ENCODE data around the gene TIMP2. TPM values are rescaled to one million over a fixed set of nuclear protein-coding genes. Genes with fewer than 3 reads are reported as not detected.

The TIMP2 gene
- total RNA-seq, 2 donors from 2014 or later: 99.1 to 158 TPM

DNA sequence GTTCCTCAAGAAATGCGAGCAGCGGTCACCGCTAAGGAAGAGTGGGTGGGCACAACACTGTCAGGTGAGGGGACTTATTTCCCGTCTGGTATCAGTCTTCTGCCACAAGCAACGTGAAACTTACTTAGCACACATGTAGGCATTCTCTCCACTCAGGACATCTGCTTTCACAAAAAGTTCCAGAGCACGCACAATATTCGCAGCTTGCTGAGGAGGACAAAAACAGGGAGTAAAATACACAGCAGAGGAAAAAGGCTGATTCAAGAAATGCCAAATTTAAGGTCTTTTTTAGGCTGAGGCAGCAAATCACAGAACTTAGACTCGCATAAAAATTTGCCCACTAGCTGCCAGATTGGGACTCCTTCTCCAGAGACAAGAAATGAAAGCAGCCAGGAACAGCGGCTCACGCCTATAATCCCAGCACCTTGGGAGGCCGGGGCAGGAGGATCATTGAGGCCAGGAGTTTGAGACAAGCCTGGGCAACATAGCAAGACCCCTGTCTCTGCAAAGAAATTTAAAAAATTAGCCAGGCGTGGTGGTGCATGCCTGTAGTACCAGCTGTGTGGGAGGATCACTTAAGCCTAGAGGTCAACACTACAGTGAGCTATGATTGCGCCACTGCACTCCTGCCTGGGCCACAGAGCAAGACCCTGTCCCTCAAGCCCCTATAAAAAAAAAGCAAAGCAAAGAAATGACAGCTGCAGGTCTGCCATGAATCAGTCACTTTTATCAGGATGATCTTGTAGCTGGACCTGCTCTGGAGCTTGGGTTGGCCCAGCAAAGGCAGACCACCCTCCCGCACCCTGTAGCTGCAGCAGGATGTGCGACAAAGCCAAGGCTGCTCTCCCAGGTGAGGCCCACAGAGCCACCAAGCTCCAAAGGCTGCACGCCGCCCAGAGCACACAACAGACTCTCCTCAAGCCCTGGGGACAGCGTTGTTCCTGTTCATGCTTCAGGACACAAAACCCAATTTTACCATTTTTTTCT is 105.1 kb downstream of the TIMP2 start:
- no peaks in the 10 kb centered on the region for H3K9me3 ChIP-seq
- H3K4me1 ChIP-seq: no peaks in the 10 kb centered on the region
- H3K36me3 ChIP-seq: peaks cover 99% of the 10 kb centered on the region
- TF ChIP-seq, protein P1, sequence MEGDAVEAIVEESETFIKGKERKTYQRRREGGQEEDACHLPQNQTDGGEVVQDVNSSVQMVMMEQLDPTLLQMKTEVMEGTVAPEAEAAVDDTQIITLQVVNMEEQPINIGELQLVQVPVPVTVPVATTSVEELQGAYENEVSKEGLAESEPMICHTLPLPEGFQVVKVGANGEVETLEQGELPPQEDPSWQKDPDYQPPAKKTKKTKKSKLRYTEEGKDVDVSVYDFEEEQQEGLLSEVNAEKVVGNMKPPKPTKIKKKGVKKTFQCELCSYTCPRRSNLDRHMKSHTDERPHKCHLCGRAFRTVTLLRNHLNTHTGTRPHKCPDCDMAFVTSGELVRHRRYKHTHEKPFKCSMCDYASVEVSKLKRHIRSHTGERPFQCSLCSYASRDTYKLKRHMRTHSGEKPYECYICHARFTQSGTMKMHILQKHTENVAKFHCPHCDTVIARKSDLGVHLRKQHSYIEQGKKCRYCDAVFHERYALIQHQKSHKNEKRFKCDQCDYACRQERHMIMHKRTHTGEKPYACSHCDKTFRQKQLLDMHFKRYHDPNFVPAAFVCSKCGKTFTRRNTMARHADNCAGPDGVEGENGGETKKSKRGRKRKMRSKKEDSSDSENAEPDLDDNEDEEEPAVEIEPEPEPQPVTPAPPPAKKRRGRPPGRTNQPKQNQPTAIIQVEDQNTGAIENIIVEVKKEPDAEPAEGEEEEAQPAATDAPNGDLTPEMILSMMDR (IDR thresholded peaks at IDR 0.05): no peak
- no peaks in the 10 kb centered on the region for H3K27me3 ChIP-seq
- no peak overlapping the region for H3K4me3 ChIP-seq
- H3K27ac ChIP-seq: peak overlapping the region in 1 of 2 donors; percentile 58
- DNase-seq (ENCODE audit: low spot score): no peak

DNA sequence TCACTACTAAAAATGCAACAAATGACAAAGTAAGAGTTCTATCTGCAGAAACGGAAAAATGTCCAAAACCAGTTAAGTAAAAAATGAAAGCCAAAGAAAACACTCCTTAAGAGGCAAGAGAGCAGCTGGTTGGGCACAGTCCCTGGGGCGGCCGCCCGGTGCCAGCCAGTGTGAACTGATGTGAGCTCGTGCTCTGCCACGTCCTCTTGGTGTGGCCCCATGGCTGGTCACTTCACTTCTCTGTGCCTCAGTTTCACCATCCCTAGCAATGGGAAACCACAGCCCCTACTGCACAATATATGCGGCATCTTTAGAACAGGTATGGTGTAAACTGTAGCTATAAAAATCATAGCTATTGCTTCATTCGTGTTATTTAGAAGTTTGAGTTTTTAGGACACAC is 105.8 kb downstream of the TIMP2 start:
- Histone ChIP-seq H3K36me3 (peaks cover 99% of the 10 kb centered on the region), H3K27ac (peak overlapping the region; percentile 1 to 58), H3K9me3 (no peaks in the 10 kb centered on the region), H3K4me1 (no peaks in the 10 kb centered on the region), H3K27me3 (no peaks in the 10 kb centered on the region), H3K4me3 (no peak overlapping the region)
- DNase-seq (ENCODE audit: low spot score): no peak
- TF ChIP-seq, protein P1 (IDR thresholded peaks at IDR 0.05): no peak

DNA sequence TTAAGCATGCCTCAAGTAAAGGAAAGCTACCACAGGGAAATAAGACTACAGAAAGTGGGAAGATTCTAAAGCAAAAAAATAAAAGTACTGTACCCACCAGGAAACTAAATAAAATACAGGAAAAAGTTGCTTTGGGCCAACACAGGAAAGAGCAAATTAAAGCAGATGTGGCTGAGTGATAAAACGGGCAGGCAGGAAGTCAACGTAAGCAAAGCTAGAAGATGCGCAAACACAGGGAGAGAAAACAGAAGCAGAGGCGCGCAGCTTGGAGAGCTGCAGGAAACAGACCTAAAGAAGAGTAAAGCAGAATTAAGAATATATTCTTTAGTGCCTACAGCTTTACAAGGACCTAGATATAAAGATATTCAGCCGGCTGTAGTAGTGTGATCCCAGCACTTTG is 106.3 kb downstream of the TIMP2 start:
- Histone ChIP-seq H3K27ac (peak overlapping the region; percentile 1 to 58), H3K4me3 (no peak overlapping the region)

DNA sequence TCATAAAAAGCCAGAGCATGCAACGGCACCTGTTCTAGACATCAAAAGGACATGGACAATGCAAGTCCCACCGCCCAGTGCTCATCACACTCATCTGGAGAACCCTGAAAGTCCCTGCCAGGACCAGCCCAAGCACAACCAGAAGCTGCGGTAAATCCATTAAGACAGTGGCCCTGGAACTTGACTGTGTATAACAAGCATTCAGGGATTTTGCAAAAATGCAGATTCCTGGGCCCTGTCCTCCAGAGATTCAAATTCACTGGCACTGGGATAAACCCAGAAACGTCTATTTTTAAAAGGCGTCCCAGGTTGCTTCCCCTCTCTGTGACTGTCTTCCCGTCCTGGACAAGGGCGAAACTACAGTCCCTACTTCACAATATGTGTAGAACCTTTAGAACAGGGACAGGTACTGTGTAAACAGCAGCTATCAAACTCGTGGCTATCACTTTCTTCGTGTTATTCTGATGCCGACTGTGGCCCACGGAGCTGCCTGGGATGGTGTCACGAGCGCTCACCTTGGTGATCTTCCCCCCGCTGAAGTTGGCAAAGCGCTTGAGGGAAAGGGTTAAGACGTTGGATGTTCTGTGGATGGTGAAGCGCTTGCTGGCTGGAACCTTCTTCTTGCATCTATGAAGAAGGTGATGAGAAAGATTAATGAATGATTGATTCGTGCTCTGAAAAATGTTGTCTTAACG is 106.9 kb downstream of the TIMP2 start:
- Histone ChIP-seq H3K4me1 (peaks cover 0 to 5% of the 10 kb centered on the region in 2 donors), H3K27me3 (no peaks in the 10 kb centered on the region), H3K9me3 (no peaks in the 10 kb centered on the region), H3K27ac (peak overlapping the region in 1 of 2 donors; percentile 1), H3K36me3 (peaks cover 99% of the 10 kb centered on the region), H3K4me3 (no peak overlapping the region)
- TF ChIP-seq, protein P1 (IDR thresholded peaks at IDR 0.05): no peak
- no peak for DNase-seq (ENCODE audit: low spot score)

More for the DNA sequence above, 106.3 kb downstream of the TIMP2 start:
- H3K4me1 ChIP-seq: no peaks in the 10 kb centered on the region
- H3K36me3 ChIP-seq: peaks cover 99% of the 10 kb centered on the region
- no peaks in the 10 kb centered on the region for H3K27me3 ChIP-seq
- no peak for DNase-seq (ENCODE audit: low spot score)
- H3K9me3 ChIP-seq: no peaks in the 10 kb centered on the region
- TF ChIP-seq, protein P1 (IDR thresholded peaks at IDR 0.05): no peak

DNA sequence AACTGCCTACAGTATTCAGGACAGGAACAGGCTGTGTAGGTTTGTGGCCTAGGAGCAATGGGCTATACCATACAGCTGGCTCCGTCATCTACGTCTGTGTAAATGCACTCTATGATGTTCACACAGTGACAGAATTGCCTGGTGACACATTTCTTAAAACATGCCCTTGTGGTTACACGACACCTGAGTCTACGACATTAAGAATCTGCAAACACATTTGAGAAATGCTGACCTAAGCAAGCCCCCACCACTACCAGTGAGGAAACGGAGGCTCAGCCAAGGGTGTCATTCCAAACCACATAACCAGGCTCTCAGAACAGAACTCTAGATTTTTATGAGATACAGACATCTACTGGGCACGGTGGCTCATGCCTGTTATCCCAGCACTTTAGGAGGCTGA is 108.1 kb downstream of the TIMP2 start:
- TF ChIP-seq, protein P1 (IDR thresholded peaks at IDR 0.05): no peak
- H3K27ac ChIP-seq: no peak overlapping the region
- no peak for DNase-seq (ENCODE audit: low spot score)

More for the DNA sequence above, 108.1 kb downstream of the TIMP2 start:
- no peaks in the 10 kb centered on the region for H3K9me3 ChIP-seq
- peaks cover 99% of the 10 kb centered on the region for H3K36me3 ChIP-seq
- no peak overlapping the region for H3K4me3 ChIP-seq
- peaks cover 0 to 14% of the 10 kb centered on the region in 2 donors for H3K4me1 ChIP-seq
- no peaks in the 10 kb centered on the region for H3K27me3 ChIP-seq

All from right atrium auricular region (tissue), 2 donors.